ENCODE measurements around the gene RTL10. TPM values are rescaled to one million over a fixed set of nuclear protein-coding genes. Genes with fewer than 3 reads are reported as not detected.
"Not testable (repeated sequence)": the region's sequence is repeated elsewhere in the genome, so short reads cannot be mapped to it uniquely, and the experiment has no call there.

RTL10 gene
- total RNA-seq, 1 donor, result 6.4 TPM

- Histone ChIP-seq H3K9me3 (ENCODE audit: low read depth, low read length) (no peaks in the 10 kb centered on the region), H3K4me3 (ENCODE audit: low read length) (no peak overlapping the region), H3K4me1 (ENCODE audit: insufficient read depth, low read length) (peaks cover 47% of the 10 kb centered on the region), H3K27me3 (ENCODE audit: insufficient read depth, low read length) (no peaks in the 10 kb centered on the region)
Measured at GRCh38 chr22:19892925-19893324, 38.3 kb upstream of the RTL10 start.

DNA sequence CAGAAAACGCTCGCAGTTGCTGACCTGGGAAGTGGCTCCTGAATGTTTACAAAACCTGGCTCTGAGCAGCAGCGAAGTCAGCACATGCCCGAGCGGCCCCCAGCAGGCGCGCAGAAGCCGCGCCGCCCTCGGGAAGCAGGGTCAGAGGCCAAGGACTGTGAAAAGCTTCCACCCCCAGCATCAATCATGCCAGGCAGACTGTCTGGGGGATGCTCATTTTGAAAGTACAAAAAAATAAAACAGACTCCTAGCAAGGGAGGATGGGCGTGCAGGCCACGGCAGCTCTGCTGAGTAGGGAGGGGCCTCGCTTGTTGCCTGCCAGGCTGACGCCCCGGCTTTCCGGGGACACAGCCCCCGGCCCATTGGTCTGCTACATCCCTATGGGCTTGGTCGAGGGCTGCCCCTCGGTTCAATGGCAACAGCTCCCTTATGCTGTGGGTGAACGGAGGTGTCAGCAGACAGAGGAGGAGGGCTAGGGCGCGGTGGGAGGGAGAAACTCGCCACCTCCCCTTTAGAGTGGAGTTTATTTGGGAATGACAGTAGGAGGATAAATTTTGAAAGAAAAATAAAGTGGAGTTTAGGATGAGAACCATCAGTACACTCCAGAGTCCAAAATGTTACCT is 37.7 kb upstream of the RTL10 start:
- no peaks in the 10 kb centered on the region for H3K27me3 ChIP-seq (ENCODE audit: insufficient read depth, low read length)
- H3K4me3 ChIP-seq (ENCODE audit: low read length), result peak overlapping the region; percentile 23
- H3K4me1 ChIP-seq (ENCODE audit: insufficient read depth, low read length), result peaks cover 52% of the 10 kb centered on the region
- no peaks in the 10 kb centered on the region for H3K9me3 ChIP-seq (ENCODE audit: low read depth, low read length)

GRCh38 chr22:19891317-19892256 is 36.9 kb upstream of the RTL10 start:
- Histone ChIP-seq H3K4me3 (ENCODE audit: low read length) (peak overlapping the region; percentile 23), H3K9me3 (ENCODE audit: low read depth, low read length) (no peaks in the 10 kb centered on the region), H3K27me3 (ENCODE audit: insufficient read depth, low read length) (no peaks in the 10 kb centered on the region), H3K4me1 (ENCODE audit: insufficient read depth, low read length) (peaks cover 60% of the 10 kb centered on the region)

- no peaks in the 10 kb centered on the region for H3K9me3 ChIP-seq (ENCODE audit: low read depth, low read length)
- H3K27me3 ChIP-seq (ENCODE audit: insufficient read depth, low read length), result no peaks in the 10 kb centered on the region
- peaks cover 69% of the 10 kb centered on the region for H3K4me1 ChIP-seq (ENCODE audit: insufficient read depth, low read length)
- no peak overlapping the region for H3K4me3 ChIP-seq (ENCODE audit: low read length)
Measured at GRCh38 chr22:19890502-19891316, 36.0 kb upstream of the RTL10 start.

DNA sequence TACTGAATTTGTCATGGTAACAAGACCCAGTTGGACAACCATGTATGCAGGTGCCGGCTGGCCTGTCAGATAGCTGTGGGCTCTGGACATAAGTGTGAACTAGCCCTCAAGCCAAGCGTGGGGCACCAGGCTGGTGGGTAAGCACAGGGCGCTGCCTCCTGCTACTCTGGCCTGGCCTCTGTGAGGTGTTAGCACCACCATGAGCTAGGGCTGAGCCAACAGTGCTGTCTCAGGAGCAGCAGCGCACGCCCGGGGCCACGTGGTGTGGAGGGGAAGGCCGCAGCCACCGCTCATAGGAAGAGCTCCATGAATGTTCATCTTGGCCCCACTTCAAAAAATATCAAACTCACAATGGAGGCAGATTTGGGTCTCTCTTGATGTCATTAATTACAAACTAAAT is 35.3 kb upstream of the RTL10 start:
- H3K27me3 ChIP-seq (ENCODE audit: insufficient read depth, low read length), result no peaks in the 10 kb centered on the region
- peaks cover 72% of the 10 kb centered on the region for H3K4me1 ChIP-seq (ENCODE audit: insufficient read depth, low read length)
- no peak overlapping the region for H3K4me3 ChIP-seq (ENCODE audit: low read length)
- H3K9me3 ChIP-seq (ENCODE audit: low read depth, low read length), result no peaks in the 10 kb centered on the region

GRCh38 chr22:19888131-19888746 is 33.6 kb upstream of the RTL10 start:
- no peaks in the 10 kb centered on the region for H3K9me3 ChIP-seq (ENCODE audit: low read depth, low read length)
- no peak overlapping the region for H3K4me3 ChIP-seq (ENCODE audit: low read length)
- H3K4me1 ChIP-seq (ENCODE audit: insufficient read depth, low read length), result peaks cover 71% of the 10 kb centered on the region
- no peaks in the 10 kb centered on the region for H3K27me3 ChIP-seq (ENCODE audit: insufficient read depth, low read length)

- Histone ChIP-seq H3K4me3 (ENCODE audit: low read length) (no peak overlapping the region), H3K4me1 (ENCODE audit: insufficient read depth, low read length) (peaks cover 62% of the 10 kb centered on the region), H3K27me3 (ENCODE audit: insufficient read depth, low read length) (no peaks in the 10 kb centered on the region), H3K9me3 (ENCODE audit: low read depth, low read length) (no peaks in the 10 kb centered on the region)
Measured at GRCh38 chr22:19887256-19887985, 32.7 kb upstream of the RTL10 start.

- Histone ChIP-seq H3K27me3 (ENCODE audit: insufficient read depth, low read length) (no peaks in the 10 kb centered on the region), H3K4me1 (ENCODE audit: insufficient read depth, low read length) (peaks cover 56% of the 10 kb centered on the region), H3K9me3 (ENCODE audit: low read depth, low read length) (no peaks in the 10 kb centered on the region), H3K4me3 (ENCODE audit: low read length) (no peak overlapping the region)
Measured at GRCh38 chr22:19886605-19887255, 32.1 kb upstream of the RTL10 start.

DNA sequence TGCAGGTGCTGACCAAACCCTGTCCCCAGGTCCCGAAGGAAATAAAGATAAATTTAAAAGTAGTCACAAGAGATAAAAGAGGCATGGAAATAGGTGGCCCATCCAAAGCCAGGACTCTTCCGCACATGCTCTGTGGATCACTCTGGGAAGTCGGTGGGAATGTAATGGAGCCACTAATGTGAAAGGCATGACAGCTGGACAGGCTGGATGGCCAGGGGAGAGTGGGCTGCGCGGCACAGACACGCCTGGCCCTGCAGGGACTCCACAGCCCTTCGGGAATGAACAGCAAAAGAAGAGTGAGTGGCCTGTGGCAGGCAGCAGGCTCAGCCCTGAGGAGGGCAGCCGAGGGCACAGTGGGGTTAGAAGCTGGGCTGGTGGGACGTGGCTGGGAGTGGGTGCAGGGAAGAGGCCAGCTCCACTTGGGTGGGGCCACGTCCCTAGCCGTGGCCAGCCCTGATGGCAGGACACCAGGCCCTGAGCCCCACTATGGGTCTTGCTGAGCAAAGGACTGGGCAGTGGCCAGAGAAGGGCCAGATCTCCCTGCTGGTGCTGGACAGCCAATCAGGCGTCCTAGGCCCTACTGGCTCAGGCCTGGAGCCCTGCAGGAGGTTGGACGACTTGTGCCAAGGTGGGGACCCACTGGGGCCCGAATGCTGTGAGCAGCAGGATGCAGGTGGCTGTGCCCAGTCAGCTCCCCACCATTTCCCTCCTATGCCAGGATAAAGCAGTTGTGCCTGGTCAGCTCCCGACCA is 31.3 kb upstream of the RTL10 start:
- Histone ChIP-seq H3K9me3 (ENCODE audit: low read depth, low read length) (no peaks in the 10 kb centered on the region), H3K4me1 (ENCODE audit: insufficient read depth, low read length) (peaks cover 48% of the 10 kb centered on the region), H3K4me3 (ENCODE audit: low read length) (no peak overlapping the region), H3K27me3 (ENCODE audit: insufficient read depth, low read length) (no peaks in the 10 kb centered on the region)

- Histone ChIP-seq H3K4me3 (ENCODE audit: low read length) (no peak overlapping the region), H3K4me1 (ENCODE audit: insufficient read depth, low read length) (peaks cover 41% of the 10 kb centered on the region), H3K9me3 (ENCODE audit: low read depth, low read length) (no peaks in the 10 kb centered on the region), H3K27me3 (ENCODE audit: insufficient read depth, low read length) (no peaks in the 10 kb centered on the region)
Measured at GRCh38 chr22:19884954-19885751, 30.5 kb upstream of the RTL10 start.

DNA sequence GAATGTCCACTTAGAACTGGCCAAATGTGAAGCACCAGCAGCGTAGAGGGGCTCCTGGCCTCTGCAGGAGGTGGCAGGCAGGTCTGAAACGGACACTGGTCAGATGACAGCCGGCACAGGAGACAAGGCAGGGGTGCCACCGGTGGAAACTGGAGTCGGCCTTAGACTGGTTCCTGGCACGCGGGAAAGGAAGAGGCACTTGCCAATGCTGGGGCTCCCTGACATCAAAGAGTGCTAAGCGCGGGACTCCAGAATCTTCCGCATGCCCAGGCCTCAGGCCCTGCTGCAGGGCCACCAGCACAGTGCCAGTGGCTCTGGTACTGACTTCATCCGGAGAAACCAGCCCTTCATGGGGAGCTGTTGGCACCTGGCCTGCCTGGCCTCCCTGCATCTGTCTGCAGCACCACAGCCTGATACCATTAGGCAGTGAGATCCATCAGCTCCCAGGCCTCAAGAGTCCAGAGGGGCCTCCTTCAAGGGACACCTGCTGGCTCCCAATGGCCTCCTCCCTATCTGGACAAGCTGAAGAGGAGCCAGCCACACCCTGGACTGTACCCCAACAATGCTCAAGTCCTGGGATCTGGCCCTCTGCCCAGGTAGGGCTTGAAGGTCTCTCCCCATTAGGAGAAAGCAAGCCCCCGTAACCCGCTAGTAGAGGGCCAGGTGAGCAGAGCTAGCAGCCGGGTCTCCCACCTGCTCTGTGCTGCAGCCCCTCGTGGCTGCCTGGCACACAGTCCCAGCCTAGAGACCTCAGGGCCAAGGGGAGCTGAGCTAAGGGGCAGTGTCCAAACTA is 29.7 kb upstream of the RTL10 start:
- Histone ChIP-seq H3K27me3 (ENCODE audit: insufficient read depth, low read length) (no peaks in the 10 kb centered on the region), H3K4me1 (ENCODE audit: insufficient read depth, low read length) (peaks cover 41% of the 10 kb centered on the region), H3K9me3 (ENCODE audit: low read depth, low read length) (no peaks in the 10 kb centered on the region), H3K4me3 (ENCODE audit: low read length) (no peak overlapping the region)

- H3K9me3 ChIP-seq (ENCODE audit: low read depth, low read length); H3K27me3 ChIP-seq (ENCODE audit: insufficient read depth, low read length); H3K4me3 ChIP-seq (ENCODE audit: low read length): not testable (repeated sequence)
- H3K4me1 ChIP-seq (ENCODE audit: insufficient read depth, low read length), result peaks cover 41% of the 10 kb centered on the region
Measured at GRCh38 chr22:19883446-19883845, 28.8 kb upstream of the RTL10 start.
